ENCODE results near the gene SPACA1.

The SPACA1 gene

GRCh38 chr6:88107241-88107640, 59.6 kb downstream of the SPACA1 start:
- DNase-seq = no peak

- no peak for DNase-seq
Observed at GRCh38 chr6:88111991-88112390, 64.3 kb downstream of the SPACA1 start.

GRCh38 chr6:88114838-88115237, 67.2 kb downstream of the SPACA1 start:
- DNase-seq = no peak

GRCh38 chr6:88115307-88115706, 67.7 kb downstream of the SPACA1 start:
- DNase-seq = no peak

- no peak for DNase-seq
Observed at GRCh38 chr6:88116276-88116675, 68.6 kb downstream of the SPACA1 start.

Data from cerebellar nuclear complex (tissue), 1 donor.